ENCODE results near the gene FRAT2.

DNA sequence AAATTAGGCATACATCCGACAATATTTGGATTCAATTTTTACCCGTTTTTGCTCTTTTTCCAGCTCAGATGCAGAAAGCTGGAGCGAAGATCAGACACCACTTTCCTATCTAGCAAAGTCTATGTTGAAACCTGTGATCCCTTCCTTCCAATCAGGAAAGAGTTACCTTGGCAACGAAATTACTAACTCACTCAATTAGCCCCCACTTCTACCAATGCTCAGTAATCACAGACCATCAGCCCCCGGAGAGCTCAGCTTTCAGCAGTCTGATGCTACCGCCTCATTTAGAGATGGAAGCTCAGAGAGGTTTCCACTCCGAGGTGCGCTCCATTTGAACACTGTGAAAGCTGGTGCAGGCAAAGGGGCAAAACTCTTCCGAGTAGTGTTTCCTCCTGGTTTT lies 8.8 kb downstream of the FRAT2 start:
- TF ChIP-seq, protein P1, sequence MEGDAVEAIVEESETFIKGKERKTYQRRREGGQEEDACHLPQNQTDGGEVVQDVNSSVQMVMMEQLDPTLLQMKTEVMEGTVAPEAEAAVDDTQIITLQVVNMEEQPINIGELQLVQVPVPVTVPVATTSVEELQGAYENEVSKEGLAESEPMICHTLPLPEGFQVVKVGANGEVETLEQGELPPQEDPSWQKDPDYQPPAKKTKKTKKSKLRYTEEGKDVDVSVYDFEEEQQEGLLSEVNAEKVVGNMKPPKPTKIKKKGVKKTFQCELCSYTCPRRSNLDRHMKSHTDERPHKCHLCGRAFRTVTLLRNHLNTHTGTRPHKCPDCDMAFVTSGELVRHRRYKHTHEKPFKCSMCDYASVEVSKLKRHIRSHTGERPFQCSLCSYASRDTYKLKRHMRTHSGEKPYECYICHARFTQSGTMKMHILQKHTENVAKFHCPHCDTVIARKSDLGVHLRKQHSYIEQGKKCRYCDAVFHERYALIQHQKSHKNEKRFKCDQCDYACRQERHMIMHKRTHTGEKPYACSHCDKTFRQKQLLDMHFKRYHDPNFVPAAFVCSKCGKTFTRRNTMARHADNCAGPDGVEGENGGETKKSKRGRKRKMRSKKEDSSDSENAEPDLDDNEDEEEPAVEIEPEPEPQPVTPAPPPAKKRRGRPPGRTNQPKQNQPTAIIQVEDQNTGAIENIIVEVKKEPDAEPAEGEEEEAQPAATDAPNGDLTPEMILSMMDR (IDR thresholded peaks at IDR 0.05) = no peak
- TF ChIP-seq POLR2A (IDR thresholded peaks at IDR 0.05) = no peak
- no peak for TF ChIP-seq POLR2AphosphoS5 (IDR thresholded peaks at IDR 0.05)
